Gastroesophageal sphincter (tissue), 3 donors: ENCODE measurements around the gene LYRM9.

Experiments used
- CTCF ChIP-seq, 4 experiments: fragments of 200-600 bp in 2 of 4; fragments of 450-650 bp in 2 of 4; sonication (generic) in 1 of 4; IDR thresholded peaks; one replicate each; pipeline ENCODE4 v1.5.1; 2017 to 2019; ENCODE audit warnings: antibody characterized with exemption in 4 of 4, mild to moderate bottlenecking in 2 of 4, moderate library complexity in 2 of 4
- POLR2AphosphoS5 ChIP-seq: sonication (generic); formaldehyde crosslinking; IDR thresholded peaks from one replicate; pipeline ENCODE4 v1.6.1; 2017; ENCODE audit warnings: antibody characterized with exemption

- TF ChIP-seq CTCF (IDR thresholded peaks at IDR 0.05) (no peak), POLR2AphosphoS5 (no peak)
Measured at GRCh38 chr17:27860971-27861664, 32.0 kb downstream of the LYRM9 start.
